ENCODE data around the gene IGSF3.

Gene IGSF3
- 1.1 reads per million for total RNA-seq

GRCh38 chr1:116667575-116668105, at the start of gene IGSF3:
Gene IGSF3, minus strand, starts transcription at chr1:116667733. Its CDS starts 1,407 bp downstream, at chr1:116666326.
- peak; percentile 6 for DNase-seq

GRCh38 chr1:116717318-116717717, 49.8 kb upstream of the IGSF3 start:
- no peak for DNase-seq

GRCh38 chr1:116716391-116716790, 48.9 kb upstream of the IGSF3 start:
- no peak for DNase-seq

GRCh38 chr1:116713474-116713873, 45.9 kb upstream of the IGSF3 start:
- no peak for DNase-seq

- no peak for DNase-seq
Measured at GRCh38 chr1:116712510-116712909, 45.0 kb upstream of the IGSF3 start.

- no peak for DNase-seq
Measured at GRCh38 chr1:116711263-116711840, 43.8 kb upstream of the IGSF3 start.

- DNase-seq, result no peak
Measured at GRCh38 chr1:116710420-116711262, 43.1 kb upstream of the IGSF3 start.

GRCh38 chr1:116709666-116710167, 42.2 kb upstream of the IGSF3 start:
- no peak for DNase-seq

GRCh38 chr1:116708255-116708900, 40.8 kb upstream of the IGSF3 start:
- DNase-seq, result no peak

- no peak for DNase-seq
Measured at GRCh38 chr1:116706841-116707240, 39.3 kb upstream of the IGSF3 start.

GRCh38 chr1:116706123-116706522, 38.6 kb upstream of the IGSF3 start:
- no peak for DNase-seq

GRCh38 chr1:116704278-116704677, 36.7 kb upstream of the IGSF3 start:
- no peak for DNase-seq

- no peak for DNase-seq
Measured at GRCh38 chr1:116699605-116700004, 32.1 kb upstream of the IGSF3 start.

- no peak for DNase-seq
Measured at GRCh38 chr1:116698244-116698595, 30.7 kb upstream of the IGSF3 start.

- DNase-seq, result no peak
Measured at GRCh38 chr1:116697548-116698243, 30.2 kb upstream of the IGSF3 start.

- no peak for DNase-seq
Measured at GRCh38 chr1:116694524-116694923, 27.0 kb upstream of the IGSF3 start.

- DNase-seq, result no peak
Measured at GRCh38 chr1:116693759-116694480, 26.4 kb upstream of the IGSF3 start.

GRCh38 chr1:116692879-116693278, 25.3 kb upstream of the IGSF3 start:
- no peak for DNase-seq

GRCh38 chr1:116690849-116691406, 23.4 kb upstream of the IGSF3 start:
- DNase-seq, result no peak

- no peak for DNase-seq
Measured at GRCh38 chr1:116690396-116690848, 22.9 kb upstream of the IGSF3 start.

- DNase-seq, result no peak
Measured at GRCh38 chr1:116686723-116687352, 19.3 kb upstream of the IGSF3 start.
